ENCODE results near the gene IPO5.
"Not testable (repeated sequence)": the region's sequence is repeated elsewhere in the genome, so short reads cannot be mapped to it uniquely, and the experiment has no call there.

IPO5 gene

DNA sequence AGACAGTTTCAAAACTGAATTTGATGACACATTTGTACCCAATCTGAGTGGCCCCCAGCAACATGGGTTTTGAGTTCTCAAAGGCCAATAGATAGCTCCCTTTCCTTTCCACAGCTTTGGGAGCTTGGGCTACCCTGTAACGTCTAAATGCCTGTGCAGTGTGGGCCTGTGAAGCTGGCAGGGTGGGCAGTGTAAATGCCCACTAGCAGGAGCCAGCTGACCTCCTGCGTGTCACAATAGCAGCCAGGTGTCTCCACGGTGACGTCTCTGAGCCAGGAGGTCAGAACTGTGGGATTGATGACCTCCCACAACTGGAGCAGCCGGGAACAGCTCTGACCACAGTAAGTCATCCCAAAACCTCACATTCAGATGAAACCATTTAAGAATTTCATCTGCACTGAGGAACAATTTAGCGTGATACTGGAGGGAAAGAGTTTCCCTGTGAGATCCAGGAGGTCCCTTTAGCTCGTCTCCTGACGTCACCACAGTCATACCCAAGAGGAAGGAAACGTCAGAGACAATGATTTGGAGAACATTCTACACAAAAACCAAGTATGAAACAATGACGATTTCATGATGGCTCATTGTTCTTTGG is at the start of gene IPO5:
Gene IPO5 (plus strand): TSS at position 300 of the 595 bp plus-strand sequence. CDS start 23,022 bp downstream, outside the sequence.
- no peak for DNase-seq

DNA sequence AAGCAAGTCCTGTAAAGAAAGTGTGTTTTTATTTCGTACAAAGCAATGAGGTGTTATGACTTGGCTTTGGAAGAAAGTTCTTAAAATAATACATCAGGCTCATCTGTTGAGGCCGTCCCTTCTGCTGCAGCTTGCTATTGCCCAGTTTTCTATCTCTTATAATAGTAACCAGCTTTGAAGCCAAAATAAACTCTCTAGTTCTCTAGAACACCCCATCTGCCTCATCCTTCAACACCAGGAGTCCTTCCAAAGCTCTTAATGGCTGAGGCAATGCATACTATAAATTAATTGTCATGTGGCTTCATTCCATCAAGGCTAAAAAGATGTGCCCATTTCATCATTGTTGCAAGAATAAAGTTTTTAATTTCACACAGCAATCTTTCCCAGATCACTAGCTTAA is 49.4 kb upstream of the IPO5 start:
- no peak for DNase-seq

DNA sequence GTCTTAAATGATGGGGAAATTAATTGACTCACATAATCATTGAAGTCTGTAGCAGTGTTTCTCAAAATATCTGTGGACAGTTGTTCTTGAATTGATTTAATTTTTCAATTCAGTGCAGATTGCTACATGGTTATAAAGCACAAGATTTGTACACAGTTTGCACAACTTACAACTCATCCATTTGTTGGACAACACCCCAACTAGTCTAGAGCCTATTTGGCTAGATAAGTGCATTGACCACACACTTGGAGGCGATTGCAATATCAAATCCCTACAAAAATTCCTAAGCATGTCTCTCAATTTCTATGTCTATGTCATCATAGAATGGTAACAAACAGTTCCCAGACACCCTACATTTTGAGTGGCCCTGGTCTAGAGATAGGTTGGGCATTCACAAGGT is 48.0 kb upstream of the IPO5 start:
- DNase-seq, result no peak

DNA sequence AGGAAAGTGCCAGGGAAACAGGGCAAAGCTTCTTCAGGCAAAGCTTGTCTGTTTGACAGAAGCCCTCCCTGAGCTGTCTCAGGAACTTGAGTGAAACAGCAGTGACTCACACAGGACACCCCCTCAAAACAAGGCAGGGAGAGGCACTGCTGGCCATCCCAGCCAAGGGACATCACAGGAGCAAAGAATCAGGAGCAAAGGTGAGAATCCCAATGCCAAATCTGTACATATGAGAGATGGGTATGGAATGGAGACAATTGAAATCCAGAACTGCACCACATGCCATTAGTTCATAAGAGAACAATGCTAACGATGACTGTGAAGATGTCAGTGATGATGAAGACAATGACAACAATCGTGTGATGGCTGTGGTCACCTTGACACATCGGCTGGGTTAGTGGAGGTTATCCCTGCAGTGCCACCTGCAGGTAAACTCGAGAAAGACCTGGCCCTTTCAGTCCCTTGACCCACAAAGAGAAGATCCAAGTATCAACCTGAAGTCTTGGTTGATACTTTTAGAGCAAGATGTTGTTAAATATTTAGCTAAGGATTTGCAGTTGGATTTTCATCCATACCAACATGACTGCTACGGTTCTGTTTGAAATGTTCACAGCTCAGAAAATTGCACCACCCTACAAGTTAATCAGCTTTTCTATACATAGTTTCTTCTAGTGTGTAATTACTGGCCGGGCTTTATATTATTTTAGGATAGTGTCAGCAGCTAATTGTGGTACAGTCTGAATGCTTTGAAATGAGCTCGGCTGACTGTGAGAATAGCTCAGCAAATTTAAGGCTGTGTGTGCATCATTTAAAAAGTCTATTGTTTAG is 42.0 kb upstream of the IPO5 start:
- DNase-seq, result no peak

DNA sequence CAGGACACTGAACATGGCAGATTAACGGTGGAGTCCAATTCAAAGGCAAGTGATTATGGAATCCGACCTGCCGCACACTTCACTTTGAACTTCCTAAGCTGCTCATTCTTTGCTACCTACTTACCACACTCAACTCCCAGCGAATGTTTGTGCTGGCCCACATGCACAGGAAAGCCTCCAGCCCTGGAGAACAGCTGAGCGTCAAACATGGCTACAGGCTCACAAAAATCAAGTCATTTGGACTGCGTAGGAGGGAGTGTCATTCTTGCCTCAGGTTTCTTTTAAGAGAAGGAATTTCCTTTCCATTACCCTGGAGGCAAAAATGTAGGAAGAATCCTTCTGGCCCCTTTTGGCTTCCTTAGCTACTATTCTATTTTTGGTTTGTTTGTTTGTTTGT is 41.3 kb upstream of the IPO5 start:
- no peak for DNase-seq

DNA sequence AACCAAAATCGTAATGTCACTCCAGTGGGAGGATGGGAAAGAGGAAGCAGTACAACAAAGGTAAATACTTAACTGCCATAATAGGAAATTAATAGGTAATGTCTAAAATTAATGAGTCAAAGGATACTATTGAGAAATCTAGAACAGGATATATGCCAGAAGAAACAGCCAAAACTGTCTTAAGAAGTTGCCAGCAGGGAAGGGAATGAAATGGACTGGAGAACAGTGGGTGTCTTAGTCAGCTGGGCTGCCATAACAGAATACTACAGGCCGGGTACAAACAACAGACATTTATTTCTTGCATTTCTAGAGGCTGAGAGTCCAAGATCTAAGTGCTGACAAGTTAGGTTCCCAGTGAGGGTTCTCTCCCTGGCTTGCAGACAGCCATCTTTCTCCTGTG is 40.3 kb upstream of the IPO5 start:
- no peak for DNase-seq

DNA sequence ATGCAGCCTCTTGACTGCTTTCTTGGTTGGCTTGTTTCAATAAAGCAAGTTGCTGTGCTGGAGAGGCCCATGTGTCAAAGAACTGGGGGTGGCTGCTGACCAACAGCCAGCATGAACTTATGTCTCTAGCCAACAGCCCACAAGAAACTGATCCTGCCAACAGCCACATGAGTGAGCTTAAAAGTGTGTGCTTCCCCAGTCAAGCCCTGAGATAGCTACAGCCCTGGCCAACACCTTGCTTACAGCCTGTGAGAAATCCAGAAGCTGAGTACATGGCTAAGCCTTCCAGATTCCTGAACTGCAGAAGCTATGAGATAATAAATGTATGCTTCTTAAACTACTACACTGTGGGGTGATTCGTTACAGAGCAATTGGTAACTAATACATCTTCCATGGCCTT is 38.9 kb upstream of the IPO5 start:
- no peak for DNase-seq

DNA sequence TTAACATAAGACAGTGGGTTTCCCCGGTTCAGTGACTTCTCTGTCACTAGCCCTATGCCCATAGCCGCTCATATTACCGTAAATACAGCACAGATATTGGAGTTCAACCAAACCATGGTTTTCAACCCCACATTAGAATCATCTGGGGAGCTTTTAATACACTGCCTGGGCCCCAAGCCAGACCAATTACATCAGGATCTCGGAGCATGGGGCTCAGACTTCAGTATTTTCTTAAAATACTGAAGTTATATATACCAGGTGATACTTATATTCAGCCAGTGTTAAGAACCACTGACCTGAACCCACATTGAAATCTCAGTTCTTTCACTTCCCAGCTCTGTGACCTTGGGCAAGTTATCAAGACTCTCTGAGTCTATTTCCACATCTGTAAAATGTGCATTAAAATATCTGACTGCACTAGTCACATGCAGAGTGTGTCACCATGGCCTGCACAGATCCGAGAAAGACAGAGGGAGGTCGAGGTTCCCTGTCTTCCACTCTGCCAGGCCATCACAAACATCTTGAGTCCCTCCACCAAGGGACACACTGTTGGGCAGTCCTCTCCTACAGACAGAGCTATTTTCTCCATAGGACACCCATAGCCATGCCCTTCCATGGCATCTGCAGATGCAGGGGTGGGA is 32.2 kb upstream of the IPO5 start:
- no peak for DNase-seq

DNA sequence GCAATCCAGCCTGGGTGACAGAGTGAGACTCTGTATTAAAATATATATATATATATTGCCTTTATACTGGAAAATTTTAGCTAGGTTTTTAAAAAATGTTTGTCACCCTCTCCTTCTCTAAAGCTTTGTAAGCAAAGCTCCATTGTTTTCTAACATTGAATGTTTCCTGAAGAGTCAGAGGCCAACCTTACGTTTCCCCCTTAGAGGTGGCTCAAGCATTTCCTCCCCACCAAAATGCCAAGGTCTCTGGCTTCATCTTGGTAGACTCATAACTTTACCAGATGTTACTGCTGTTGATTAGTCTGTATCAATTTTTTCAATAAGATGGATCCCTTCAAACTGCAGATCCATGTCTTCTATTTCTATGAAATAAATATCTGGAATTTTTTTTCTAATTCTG is 25.2 kb upstream of the IPO5 start:
- no peak for DNase-seq

DNA sequence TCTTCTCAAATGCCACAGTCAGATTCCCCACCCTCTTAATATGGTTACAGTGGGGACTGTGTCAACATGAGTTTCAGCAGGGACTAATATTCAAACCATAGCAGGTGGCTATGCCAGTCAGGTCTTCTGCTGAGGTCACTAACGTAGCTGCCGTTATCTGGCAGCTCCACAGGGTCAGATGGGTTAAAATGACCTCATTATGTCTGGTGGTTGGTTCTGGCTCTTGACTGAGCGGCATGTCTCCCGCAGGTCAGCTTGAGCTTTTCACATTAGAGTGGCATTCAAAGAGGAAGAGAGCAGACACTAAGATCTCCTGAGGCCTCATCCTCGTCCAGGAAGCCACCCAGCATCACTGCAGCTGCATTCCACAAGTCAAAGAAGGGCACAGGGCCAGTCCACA is 21.4 kb upstream of the IPO5 start:
- no peak for DNase-seq

DNA sequence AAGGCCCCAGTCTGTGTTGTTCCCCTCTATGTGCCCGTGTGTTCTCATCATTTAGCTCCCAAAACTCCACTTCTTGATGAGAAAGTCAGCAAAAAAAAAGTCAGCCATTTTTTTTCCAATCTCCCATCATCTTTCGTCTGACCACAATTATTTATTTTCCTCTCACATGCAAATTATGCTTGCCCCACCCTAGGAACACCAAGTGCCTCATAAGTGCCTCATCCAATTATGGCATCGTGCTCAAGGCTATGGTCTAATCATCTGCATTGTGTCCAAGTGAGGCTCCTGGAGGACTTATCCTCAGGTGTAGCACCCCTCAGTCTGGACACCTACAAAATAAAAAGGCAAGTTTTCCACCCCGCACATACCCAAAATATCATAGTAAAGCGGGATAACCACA is 20.8 kb upstream of the IPO5 start:
- no peak for DNase-seq

DNA sequence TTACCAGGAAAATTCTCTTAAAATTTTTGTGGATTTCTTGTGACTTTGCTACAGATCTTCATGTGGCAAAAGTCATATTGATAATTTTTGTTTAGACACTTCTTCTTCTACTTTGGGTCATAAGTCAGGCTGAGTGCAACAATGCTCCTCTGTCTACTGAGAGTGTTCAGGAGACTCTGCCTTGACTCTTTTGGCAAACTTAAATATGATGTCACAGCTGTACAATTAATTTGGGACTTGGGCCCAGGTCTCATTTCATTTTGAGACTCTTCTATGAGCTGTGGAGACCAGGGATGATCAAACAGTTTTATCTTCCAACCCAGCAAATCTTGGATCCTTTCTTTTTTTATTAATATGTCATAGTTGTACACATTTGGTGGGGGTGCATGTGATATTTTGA is 19.7 kb upstream of the IPO5 start:
- no peak for DNase-seq

DNA sequence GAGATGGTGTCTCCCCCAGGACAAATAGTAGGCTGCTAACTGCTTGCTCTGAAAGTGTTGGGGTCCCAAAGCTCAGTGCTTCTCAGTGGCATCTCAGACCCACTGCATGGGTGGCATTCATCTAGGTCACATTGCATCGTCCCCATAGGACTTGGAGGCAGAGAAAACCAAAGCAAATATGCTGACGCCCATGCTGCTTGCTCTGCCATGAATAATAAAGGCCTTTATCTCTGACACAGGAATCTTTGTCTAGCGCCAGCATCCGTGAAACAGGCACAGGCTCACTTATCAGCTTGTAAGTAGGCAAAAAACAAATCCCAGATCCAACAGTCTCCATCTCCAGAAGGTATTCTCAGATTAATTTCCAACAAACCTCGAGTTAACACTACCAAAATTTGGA is 18.9 kb upstream of the IPO5 start:
- DNase-seq, result no peak

DNA sequence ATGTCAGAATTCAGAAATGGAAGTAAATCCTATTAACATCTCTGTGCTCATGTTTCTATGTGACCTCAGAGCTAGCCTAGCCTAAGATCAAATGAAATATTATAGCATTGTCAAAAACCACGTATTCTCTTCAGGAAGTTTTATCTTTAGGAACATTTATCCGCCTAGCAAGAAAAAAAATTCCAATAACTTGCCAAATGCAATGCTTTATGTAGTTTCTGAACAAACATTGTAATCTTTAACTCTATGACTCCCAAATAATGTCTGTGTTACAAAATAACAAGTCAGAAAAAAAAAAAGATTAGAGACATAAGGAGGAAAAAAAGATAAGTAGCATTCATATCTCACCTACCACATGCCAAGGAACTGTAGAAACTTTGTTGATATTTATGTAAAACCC is 18.4 kb upstream of the IPO5 start:
- DNase-seq, result no peak

DNA sequence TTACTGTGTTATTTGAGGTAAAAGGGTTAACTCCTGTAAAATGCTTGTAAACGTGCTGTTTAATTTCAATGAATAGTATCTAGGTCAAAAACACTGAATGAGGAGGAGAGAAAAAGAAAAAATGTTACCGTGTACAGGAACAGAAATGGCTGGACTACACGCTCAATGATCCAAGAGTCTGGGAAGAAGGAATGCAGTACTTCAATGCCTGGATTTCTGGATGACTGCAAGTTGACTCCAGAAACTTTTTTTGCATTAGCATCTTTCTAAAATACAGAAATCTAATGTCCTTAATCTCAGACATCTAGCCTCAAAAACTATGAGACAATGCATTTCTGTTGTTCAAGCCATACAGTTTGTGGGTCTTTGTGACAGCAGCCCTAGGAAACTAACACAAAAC is 17.4 kb upstream of the IPO5 start:
- no peak for DNase-seq

DNA sequence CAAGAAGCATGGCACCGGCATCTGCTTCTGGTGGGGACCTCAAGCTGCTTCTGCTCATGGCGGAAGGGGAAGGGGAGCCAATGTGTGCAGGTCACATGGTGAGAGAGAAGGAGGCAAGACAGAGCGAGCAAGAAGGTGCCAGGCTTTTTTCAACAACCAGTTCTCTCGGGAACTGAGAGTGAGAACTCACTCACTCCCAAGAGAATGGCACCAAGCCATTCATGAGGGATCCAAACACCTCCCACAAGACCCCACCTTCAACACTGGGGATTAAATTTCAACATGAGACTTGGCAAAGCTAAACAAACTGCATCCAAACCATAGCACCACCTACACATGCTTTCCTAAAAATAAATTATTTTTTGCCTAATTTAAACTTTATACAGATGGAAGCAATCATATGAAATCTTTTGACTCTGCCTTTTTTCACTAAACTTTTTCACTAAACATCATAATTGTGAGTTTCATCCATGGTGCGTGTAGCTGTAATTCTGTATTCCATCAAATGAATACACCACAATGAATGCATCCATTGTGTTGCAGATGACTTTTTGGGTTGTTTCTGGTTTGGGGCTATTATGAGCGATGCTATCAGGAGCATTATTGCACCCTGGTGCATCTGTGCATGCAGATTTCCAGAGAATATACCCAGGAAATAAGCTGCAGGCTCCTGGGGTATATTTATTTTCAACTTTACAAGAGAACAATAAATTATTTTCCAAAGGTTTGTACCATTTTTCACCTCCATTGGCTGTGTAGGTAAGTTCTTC is 14.6 kb upstream of the IPO5 start:
- DNase-seq, result no peak

DNA sequence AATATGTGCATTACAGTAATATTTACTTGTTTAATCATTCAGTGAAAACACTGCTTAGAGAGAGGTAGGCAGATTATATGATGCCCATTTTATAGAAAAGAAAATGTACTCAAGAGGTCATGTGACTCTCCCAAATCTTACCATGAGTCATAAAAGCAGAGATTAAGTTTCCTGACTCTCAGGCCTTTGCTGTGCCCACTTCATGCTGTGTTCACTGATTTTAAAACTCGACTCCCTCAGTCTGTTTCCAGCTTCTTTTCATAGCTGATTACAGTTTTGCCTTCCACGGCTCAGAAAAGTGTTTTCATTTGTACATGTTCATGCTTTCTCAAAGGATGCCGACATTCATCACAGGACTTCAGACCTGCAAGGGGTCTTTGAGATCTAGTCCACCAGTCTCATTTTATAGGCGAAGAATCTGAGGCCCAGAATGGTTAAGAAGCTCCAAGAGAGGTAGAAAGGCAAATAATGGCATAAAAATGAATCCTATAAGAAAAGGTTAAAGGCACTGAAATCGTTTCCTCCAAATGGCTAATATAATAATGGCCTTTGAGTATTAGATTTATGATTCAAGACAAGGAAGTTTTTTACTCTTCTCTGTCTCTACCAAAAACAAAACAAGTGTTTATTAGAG is 9.0 kb upstream of the IPO5 start:
- no peak for DNase-seq

DNA sequence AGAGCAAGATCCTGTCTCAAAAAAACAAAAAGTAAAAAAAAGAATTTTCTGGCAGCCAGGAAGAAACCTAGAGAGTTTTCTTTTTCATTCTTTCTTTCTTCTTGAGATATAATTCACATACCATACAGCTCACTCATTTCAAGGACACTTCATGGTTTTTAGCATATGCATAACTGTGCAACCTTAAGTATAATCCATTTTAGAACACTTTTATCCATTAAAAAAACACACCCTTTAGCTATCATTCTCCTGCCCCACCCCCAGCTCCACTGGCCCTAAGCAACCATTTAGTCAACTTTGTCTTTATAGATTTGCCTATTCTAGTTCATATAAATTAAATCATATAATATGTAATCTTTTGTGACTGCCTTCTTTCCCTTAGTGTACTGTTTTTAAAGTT is 8.1 kb upstream of the IPO5 start:
- no peak for DNase-seq

DNA sequence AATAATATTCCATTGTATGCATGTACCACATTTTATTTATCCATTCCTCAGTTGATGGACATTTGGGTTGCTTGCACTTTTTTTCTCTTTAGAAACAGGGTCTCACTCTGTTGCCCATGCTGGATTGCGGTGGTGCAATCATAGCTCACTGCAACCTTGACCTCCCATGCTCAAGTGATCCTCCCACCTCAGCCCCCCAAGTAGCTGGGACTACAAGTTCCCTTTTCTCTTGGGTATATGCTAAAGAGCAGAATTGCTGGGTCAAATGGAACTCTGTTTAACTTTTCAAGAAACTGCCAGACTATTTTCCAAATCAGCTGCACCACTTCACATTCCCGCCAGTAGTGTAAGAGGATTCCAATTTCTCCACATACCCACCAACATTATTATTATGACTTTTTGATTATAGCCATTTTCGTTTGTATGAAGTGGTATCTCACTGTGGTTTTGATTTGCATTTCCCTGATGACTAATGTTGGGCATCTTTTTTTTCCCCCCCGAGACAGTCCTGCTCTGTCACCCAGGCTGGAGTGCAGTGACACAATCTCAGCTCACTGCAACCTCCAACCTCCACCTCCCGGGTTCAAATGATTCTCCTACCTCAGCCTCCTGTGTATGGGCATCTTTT is 7.6 kb upstream of the IPO5 start:
- DNase-seq, result no peak

DNA sequence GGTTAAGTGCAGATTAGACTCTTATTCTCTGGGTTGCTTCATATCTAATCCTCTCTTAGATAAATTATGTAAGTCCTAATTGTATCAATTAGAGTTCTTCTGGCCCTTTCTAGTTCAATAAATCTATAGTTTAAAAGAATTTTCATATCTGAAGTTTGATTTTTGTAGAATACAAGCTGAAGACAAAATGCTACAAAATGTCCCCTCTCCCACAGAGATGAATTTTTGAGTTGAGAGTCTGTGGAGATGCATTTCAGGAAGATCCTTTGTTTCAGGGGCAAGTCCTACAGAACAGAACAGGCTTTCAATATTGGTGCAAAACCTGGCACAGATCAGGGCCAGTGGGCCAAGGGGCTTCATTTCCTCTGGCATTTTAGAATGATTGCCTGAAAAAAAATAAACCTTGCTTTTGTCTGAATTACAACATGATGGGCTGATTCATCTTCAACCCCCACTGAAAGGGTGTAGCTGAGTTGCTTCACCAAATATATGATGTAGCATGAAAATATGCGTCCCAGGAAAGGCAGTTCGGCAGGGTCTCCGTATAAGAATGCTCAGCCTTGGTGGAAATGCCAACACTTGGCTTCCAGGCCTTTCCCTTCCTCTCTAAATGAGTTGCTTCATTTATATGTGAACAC is 6.4 kb upstream of the IPO5 start:
- no peak for DNase-seq

DNA sequence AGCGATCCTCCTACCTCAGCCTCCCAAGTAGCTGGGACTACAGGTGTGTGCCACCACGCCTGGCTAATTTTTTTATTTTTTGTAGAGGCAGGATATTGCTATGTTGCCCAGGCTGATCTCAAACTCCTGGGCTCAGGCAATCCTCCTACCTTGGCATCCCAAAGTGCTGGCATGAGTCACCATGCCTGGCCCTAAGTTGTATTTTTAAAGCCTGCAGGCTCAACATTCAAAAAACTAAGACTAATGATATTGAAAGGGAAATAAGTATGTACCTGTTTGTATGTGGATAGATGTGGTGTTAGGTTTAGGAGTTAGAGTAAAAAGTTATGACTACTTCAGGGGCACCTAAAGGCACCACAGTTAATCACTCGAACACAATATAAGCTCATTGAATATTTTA is 5.4 kb upstream of the IPO5 start:
- no peak for DNase-seq

DNA sequence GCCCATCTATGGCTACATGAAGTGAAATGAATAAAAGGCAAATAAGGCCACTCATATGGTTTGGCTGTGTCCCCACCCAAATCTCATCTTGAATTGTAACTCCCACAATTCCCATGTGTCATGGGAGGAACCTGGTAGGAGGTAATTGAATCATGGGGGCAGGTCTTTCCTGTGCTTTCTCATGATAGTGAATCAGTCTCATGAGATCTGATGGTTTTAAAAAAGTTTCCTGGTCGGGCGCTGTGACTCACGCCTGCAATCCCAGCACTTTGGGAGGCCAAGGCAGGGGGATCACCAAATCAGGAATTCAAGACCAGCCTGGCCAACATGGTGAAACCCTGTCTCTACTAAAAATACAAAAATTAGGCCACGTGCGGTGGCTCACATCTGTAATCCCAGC is 4.2 kb upstream of the IPO5 start:
- not testable (repeated sequence) for DNase-seq

Measured in islet precursor cell (in vitro differentiated cells).